Measurements from ENCODE around the gene YLPM1. TPM values are rescaled to one million over a fixed set of nuclear protein-coding genes. Genes with fewer than 3 reads are reported as not detected.

Gene YLPM1
- total and polyA plus RNA-seq, 2 experiments from 2014 or later: 39.6 to 50.2 TPM

GRCh38 chr14:74732387-74732786 is 30.7 kb upstream of the YLPM1 start:
- no peak overlapping the region for H3K27ac ChIP-seq
- no peak for TF ChIP-seq CTCF (IDR thresholded peaks at IDR 0.05; ENCODE audit: low read depth, low read length)
- no peaks in the 10 kb centered on the region for H3K27me3 ChIP-seq
- H3K9me3 ChIP-seq (ENCODE audit: low read depth): no peaks in the 10 kb centered on the region
- DNase-seq (ENCODE audit: low read depth in 1 of 2, low spot score in 1 of 2): no peak
- no peaks in the 10 kb centered on the region for H3K4me1 ChIP-seq (ENCODE audit: low read depth)
- no peak overlapping the region for H3K4me3 ChIP-seq
- peaks cover 24% of the 10 kb centered on the region for H3K36me3 ChIP-seq

DNA sequence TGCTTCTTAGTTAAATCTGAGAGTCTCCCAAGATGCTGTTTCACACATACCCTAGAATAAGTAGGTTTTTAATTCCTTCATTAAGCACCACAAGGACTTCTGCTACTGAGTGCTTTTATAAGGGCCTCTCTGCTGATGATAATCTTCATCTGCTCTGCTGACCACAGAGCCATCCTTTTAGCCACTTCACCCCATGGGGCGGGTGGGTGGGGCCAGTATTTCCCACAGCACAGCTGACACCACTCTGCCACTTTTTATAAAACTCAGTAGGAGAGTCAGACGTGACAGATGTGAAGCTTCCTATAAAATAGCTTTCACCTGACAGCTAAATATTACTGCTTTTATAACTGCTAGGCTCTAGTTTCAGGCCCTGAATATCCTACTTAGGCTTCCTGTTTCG is 29.9 kb upstream of the YLPM1 start:
- Histone ChIP-seq H3K4me1 (ENCODE audit: low read depth) (no peaks in the 10 kb centered on the region), H3K27me3 (no peaks in the 10 kb centered on the region), H3K36me3 (peaks cover 25% of the 10 kb centered on the region), H3K27ac (no peak overlapping the region), H3K4me3 (no peak overlapping the region), H3K9me3 (ENCODE audit: low read depth) (no peaks in the 10 kb centered on the region)
- DNase-seq (ENCODE audit: low read depth in 1 of 2, low spot score in 1 of 2): no peak
- no peak for TF ChIP-seq CTCF (IDR thresholded peaks at IDR 0.05; ENCODE audit: low read depth, low read length)

DNA sequence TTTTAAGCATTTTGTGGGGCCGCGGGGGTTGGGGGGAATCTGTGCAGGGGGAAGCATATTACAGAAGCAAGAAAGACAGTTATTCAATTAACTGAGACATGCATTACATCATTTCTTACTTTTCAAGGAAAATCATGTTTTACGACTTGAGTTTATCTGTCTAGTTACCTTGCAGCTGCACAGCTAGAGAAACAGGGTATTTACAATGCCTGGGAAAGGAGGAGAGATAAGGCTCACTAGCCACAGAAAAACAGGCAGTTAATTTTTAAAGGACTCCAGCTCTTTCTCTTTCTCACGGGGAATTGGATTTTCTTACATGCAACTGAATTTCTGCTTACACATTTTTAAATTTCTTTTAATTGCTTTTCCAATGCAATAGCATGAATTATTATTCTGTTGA is 28.0 kb upstream of the YLPM1 start:
- no peaks in the 10 kb centered on the region for H3K9me3 ChIP-seq (ENCODE audit: low read depth)
- no peak overlapping the region for H3K27ac ChIP-seq
- DNase-seq (ENCODE audit: low read depth in 1 of 2, low spot score in 1 of 2): no peak
- no peaks in the 10 kb centered on the region for H3K4me1 ChIP-seq (ENCODE audit: low read depth)
- no peak for TF ChIP-seq CTCF (IDR thresholded peaks at IDR 0.05; ENCODE audit: low read depth, low read length)
- H3K4me3 ChIP-seq: no peak overlapping the region
- peaks cover 25% of the 10 kb centered on the region for H3K36me3 ChIP-seq
- no peaks in the 10 kb centered on the region for H3K27me3 ChIP-seq

DNA sequence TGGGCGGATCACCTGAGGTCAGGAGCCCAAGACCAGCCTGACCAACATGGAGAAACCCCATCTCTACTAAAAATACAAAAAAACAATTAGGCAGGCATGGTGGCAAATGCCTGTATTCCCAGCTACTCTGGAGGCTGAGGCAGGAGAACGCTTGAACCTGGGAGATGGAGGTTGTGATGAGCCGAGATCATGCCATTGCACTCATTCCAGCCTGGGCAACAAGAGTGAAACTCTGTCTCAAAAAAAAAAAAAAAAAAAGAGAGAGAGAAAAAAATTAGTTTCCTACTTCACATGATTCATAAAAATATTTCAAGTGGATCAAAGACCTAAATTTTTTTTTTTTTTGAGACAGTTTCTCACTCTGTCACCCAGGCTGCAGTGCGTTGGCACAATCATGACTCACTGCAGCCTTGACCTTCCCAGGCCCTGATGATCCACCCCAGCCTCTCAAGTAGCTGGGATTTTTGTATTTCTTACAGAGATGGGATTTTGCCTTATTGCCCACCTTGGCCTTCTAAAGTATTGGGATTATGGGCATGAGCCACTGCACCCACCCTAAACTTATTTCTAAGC is 25.3 kb upstream of the YLPM1 start:
- H3K27me3 ChIP-seq: no peaks in the 10 kb centered on the region
- peak in 1 of 2 donors; percentile 8 for DNase-seq (ENCODE audit: low read depth in 1 of 2, low spot score in 1 of 2)
- H3K27ac ChIP-seq: no peak overlapping the region
- H3K4me3 ChIP-seq: no peak overlapping the region
- no peaks in the 10 kb centered on the region for H3K4me1 ChIP-seq (ENCODE audit: low read depth)
- H3K36me3 ChIP-seq: peaks cover 17% of the 10 kb centered on the region
- no peaks in the 10 kb centered on the region for H3K9me3 ChIP-seq (ENCODE audit: low read depth)
- no peak for TF ChIP-seq CTCF (IDR thresholded peaks at IDR 0.05; ENCODE audit: low read depth, low read length)

DNA sequence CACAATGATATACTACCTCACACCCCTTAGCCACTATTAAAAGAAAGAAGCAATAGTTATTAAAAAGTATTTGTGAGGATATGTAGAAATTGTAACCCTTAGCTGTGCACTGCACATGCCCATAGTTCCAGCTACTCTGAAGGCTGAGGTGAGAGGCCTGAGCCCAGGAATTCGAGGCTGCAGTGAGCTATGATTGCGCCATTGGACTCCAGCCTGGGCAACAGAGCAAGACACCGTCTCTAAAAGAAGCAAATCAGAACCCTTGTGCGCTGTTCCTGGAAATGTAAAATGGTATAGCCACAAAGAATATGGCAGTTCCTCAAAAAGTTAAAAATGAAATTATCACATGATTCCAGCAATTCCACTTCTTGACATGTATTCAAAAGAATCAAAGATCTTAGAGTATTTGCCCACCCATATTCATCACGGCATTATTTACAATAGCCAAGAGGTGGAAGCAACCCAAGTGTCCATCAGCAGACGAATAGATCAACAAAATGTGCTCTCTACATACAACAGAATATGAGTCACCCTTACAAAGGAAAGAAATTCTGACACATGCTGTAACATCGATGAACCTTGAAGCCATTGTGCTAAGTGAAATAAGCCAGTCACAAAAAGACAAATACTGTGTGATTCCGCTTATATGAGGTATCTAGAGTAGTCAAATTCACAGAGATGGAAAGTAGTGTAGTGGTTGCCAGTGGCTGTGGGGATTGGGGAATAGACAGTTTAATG is 23.7 kb upstream of the YLPM1 start:
- H3K27ac ChIP-seq: no peak overlapping the region
- no peaks in the 10 kb centered on the region for H3K27me3 ChIP-seq
- no peaks in the 10 kb centered on the region for H3K9me3 ChIP-seq (ENCODE audit: low read depth)
- H3K4me1 ChIP-seq (ENCODE audit: low read depth): no peaks in the 10 kb centered on the region
- no peak for TF ChIP-seq CTCF (IDR thresholded peaks at IDR 0.05; ENCODE audit: low read depth, low read length)
- no peak overlapping the region for H3K4me3 ChIP-seq
- H3K36me3 ChIP-seq: peaks cover 9% of the 10 kb centered on the region
- DNase-seq (ENCODE audit: low read depth in 1 of 2, low spot score in 1 of 2): no peak
